Right kidney (tissue), 1 donor: ENCODE data around the gene PNPLA1.

Experiments used
- DNase-seq: peaks from one replicate; pipeline ENCODE4 v3.0.0-alpha.2; 2016

The PNPLA1 gene

DNA sequence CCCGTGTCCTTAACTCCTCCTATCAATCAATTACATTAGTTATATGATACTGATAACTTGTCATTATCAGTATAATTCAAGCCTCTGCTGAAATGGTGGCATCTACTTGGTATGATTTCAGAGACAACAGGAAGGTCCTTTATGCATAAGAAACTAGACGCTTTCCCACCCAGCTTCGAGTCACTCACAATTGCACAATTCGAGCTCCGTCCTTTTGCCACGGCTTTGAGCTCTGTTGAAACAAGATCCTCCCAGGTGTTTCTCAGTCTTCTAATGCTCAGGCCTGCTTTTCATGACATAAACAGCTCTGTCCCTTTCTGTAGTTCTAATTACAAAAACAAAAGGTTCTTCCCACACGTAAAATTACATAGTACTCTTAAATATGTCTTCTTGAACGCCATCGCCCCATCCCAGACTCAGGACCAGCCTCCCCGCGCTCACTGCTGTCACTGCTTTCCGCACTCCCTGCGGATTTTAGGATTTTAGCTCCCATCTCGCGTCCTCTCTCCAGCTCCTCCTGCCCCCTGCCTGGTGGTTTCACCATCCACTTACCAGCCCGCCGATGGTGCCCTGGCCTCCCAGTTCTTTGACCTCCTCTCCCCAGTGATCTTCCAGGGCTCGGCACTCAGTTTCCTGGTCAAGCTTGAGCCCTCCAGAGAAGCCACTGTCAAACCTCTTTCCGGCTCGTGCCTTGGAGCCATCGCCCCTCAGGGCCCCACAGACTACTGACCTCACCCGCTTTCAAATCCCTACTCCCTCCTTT lies 23.2 kb upstream of the PNPLA1 start:
- DNase-seq = no peak

GRCh38 chr6:36247693-36248092 lies 22.2 kb upstream of the PNPLA1 start:
- no peak for DNase-seq

GRCh38 chr6:36248980-36249379 lies 20.9 kb upstream of the PNPLA1 start:
- no peak for DNase-seq

DNA sequence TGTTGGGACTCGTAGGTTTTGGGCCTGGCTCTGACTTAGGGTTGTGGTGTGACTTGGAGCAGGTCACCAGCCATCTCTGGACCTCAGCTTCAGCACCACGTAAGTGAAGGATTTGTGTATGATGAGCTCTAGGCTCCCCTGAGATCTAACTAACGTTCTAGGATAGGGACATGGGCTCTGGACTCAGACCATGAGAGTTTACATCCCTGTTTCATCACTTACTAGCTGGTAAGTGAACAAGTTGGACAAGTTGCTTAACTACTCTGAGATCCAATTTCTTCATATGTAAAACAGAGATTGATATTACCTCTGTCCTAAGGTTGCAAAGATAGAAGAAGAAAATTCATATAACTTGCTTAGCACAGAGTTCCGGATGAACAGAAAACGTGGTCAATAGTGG lies 20.3 kb upstream of the PNPLA1 start:
- no peak for DNase-seq

- no peak for DNase-seq
These were observed 17.9 kb upstream of the PNPLA1 start for GRCh38 chr6:36252005-36252404.

- no peak for DNase-seq
These were observed 6.4 kb upstream of the PNPLA1 start for GRCh38 chr6:36263390-36264000.

DNA sequence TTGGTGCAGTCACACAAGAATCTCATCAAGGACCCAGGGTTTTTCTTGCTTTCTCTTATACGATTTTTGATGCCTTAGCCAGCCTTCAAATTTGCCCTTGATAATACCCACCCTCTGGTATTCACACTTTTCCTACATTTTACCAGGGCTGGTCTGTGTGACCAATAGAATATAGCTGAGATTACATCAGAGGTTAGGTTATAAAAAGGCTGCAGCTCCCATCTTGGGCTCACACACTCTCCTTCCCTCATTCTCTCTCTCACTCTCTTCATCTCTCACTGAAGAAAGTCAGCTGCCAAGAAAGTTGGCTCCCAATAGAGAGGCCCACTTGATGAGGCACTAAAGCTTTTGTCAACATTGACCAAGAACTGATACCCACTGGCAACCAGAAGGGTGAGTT lies 4.1 kb upstream of the PNPLA1 start:
- DNase-seq = no peak

DNA sequence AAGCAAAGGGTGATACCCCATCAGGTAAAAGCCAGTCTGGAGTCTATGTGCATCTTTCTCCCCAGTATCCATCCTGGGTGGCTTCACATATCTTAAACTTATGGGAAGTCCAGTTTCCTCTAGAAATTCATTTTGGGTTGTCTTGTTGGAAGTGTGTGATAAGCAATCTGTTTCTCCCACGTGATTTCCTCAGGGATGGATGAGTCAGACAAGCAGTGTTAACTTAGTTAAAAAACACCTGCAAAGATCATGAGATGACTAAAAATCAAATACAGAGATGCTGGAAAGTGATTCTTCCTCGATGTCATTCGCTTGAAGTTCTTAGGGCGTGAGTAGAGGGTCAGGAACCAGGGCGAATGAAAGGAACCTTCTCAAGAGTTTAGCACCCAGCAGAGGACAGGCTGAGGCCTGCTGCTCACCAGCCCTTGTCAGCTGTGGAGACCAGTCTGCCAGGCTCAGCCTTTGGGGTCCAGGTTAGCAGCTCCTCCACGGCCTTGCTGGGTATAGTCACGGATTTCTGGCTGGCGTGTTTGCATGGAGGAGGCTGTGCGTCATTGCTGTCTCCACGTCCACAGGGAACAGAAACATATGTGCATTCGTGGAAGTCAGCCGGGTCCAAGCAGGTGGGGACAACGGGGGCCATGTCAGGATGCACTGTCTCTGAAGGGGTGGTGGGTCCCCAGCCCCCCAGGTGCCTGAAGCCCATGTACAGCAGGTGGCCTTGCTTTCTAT lies 2.8 kb upstream of the PNPLA1 start:
- no peak for DNase-seq

GRCh38 chr6:36267731-36268477 lies 2.0 kb upstream of the PNPLA1 start:
- DNase-seq = no peak

DNA sequence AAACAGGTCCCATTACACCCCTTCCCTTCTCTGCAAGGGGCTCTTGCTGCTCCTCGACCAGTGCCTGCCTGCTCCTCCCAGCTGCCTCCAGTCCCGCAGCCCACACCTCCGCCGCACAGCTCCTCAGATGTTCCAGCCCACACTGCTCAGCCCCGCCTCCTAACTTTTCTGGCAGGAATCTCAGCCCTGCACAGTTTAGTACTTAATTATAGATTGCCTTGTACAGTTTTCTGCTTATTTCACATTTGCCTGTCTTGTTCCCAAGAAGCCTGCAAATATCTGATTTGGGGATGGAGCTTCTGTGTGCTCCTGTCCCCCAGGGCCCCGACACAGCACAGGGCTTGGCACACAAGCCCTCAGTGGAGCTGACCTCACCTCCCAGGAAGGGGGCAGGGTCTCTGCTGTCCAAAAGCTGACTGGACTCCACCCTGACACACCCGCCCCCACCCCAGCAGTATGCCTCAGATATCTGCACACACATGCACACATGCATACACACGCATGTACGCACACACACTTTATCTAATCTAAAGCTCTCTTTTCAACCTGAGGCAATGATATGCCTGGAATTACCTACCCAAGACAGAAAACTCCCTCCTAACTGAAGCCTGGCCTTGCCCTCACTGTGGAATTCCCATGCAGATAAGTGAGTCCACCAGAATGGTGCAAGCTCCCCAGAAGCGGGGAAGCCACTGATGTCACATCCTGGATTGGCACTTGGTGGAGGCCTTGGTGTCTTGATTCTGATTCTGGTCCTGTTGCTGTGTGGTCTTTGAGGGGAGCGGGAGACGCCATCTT lies 1.2 kb upstream of the PNPLA1 start:
- no peak for DNase-seq

- no peak for DNase-seq
These were observed 2.4 kb downstream of the PNPLA1 start for GRCh38 chr6:36272234-36272633.

- no peak for DNase-seq
These were observed 3.2 kb downstream of the PNPLA1 start for GRCh38 chr6:36273067-36273466.

DNA sequence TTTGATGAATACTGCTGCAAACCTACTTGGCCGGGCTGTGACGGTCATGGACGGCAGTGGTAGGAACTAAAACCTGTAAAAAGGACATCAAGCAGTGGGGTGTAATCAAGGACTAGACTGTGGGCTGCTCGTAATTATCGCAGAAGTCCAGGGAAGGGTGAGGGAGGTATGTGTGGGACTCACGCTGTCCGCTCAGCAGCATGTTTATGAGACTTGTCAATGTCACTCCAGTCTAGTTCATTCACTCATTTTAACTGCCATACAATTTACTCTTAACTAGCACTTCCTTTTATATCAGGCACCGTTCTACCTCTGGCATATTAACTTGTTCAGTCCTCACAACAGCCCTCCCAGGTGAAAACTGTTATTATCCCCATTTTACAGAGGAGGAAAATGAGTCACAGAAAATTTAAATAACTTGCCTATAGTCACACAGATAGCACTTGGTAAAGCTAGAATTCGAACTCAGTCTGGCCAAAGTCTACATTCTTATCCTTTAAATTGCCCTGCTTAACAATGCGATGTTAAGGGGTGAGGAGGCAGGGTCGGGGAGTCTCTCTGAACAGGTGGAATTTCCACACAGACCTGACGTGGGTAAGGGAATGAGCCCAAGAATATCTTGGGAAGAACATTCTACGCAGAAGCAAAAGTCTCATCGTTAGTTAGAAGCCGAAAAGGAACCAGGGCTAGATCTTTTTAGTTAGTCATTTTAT lies 4.1 kb downstream of the PNPLA1 start:
- no peak for DNase-seq

GRCh38 chr6:36276581-36277536 lies 7.0 kb downstream of the PNPLA1 start:
- no peak for DNase-seq

GRCh38 chr6:36277946-36278470 lies 8.1 kb downstream of the PNPLA1 start:
- DNase-seq = no peak

DNA sequence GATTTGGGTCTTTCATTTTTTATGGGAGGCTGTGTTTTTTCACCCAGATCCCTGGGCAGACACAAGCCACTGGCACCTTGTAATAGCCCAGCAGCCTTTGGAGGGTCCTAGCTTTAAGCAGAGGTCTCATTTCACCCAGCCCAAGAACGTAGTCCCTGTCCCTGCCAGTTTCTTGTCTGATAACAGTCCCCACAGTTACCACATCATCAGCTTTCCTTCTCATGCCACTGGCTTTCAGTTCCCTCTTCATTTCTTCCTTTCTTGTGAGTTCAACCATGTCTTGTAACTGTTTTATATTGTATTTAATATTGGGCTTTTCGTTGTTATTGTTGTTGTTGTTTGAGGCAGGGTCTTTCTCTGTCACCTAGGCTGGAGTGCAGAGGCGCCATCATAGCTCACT lies 10.6 kb downstream of the PNPLA1 start:
- DNase-seq = no peak

GRCh38 chr6:36280983-36281382 lies 11.1 kb downstream of the PNPLA1 start:
- DNase-seq = no peak

GRCh38 chr6:36283608-36284007 lies 13.7 kb downstream of the PNPLA1 start:
- DNase-seq = no peak

GRCh38 chr6:36284359-36284758 lies 14.5 kb downstream of the PNPLA1 start:
- DNase-seq = no peak

DNA sequence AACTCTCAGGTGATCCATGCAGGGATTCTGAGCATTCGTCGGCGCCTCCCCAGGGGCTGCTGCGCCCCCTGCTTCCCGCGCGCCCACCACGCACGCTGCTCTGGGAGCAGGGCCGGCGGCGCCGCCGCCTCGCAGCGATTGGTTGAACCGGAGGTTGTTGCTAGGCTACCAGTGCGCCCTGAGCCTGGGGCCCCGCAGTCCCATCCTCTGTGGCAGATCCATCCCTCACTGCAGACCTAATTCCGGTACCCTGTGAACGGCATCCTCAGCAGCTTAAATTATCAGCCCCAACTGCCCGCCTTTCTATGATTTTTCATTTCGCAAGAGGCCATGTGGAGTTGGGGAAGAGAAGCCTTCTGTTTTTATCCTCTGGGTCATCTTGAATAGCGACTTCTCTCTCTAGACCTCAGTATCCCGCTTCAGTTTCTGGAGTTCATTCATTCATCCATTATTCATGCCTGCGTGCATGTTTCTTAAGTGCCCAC lies 15.4 kb downstream of the PNPLA1 start:
- no peak for DNase-seq
